ENCODE measurements around the gene CAMKMT.

- TF ChIP-seq CTCF (conservative IDR thresholded peaks at IDR 0.05) (no peak), ZFX (IDR thresholded peaks at IDR 0.05) (no peak)
Observed at GRCh38 chr2:44562737-44563136, 201.0 kb downstream of the CAMKMT start.
